ENCODE data around the gene SUSD1.

Gene SUSD1

DNA sequence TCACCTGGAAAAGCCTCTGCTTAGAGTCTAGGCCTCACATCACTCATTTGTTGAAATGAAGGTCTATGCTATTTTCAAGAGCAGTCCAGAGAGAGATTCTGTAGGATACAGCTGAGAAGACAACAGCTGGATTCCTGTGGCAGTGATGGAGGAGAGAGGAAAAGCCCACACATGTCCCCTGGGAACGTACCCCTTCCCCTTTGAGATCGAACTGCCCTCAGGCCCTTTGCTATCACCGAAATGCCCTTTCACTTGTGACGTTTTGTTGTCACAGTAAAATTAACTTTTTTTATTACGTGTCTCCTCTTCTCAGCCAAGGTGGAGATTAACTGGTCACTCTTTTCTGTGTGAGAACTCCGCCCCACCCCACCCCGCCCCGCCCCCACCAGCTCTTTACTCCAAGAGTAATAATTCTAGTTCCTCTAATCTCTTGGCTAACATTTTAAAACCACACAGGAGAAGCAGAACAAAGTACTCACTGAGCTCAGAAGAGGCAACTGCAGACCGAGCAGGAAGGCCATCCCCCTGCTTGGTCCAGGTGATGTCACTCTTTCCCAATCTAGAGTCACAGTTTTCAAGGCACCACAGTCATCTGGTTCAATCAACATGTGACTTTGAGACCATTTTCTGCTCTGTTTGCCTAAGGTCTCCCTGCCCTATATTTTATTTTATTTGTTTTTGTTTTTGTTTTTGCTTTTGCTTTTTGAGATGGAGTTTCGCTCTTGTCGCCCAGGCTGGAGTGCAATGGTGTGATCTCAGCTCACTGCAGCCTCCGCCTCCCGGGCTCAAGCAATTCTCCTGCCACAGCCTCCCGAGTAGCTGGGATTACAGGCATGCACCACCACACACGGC is 105.6 kb downstream of the SUSD1 start:
- no peak for DNase-seq (ENCODE audit: low read depth in 2 of 2)

DNA sequence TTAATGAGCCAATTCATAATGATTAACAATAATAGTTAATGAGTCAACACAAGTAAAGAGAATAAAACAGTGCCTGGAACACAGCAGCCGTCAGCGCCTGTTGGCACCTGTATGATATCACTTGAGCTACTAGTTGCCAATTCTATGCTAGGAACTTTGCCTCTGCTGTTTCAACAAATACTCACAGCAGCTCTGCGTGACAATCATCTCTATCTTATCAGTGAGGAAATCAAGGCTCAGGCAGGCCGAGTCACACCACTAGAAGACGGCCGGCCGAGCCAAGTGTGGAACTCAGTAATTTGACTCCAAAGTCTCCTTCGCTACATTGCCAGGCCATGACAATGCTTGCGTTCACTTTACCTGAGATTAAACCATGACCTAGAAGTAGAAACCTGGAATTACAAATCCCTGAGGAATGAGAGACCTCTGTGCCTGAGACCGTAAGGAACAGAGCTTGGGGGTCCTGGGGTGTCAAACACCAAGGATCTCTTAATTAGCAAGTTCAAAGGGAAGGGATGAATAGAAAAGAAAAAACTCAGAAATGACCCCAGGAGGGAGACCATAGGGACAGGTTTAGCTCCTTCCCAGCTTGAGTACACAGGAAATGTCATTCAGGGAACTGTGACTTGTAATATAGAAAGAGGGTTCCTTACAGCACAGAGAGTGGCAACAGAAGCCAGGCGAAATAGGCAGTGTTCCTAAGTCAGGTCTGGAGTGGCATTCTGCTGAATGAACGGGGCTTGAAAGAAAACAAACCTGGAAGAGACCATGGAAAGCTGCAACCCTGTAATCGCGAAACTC is 109.1 kb downstream of the SUSD1 start:
- no peak for DNase-seq (ENCODE audit: low read depth in 2 of 2)

DNA sequence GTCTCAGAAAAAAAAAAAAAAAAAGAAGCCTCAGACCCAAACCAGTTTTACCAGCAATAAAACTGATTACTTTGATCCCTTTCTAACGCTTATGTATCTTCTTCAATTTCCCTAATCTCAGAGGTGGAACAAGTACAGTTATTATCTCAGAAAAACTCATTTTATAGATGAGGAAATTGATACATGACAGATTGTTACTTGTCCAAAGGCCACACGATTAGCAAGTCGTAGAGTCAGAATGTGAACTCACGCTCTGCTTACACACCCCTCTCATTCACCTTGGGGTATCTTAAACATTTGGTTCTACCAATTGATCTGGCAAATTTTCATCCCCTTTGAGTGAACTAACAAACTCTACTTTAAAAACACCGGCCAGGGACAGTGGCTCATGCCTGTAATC is 110.2 kb downstream of the SUSD1 start:
- DNase-seq (ENCODE audit: low read depth in 2 of 2): no peak

DNA sequence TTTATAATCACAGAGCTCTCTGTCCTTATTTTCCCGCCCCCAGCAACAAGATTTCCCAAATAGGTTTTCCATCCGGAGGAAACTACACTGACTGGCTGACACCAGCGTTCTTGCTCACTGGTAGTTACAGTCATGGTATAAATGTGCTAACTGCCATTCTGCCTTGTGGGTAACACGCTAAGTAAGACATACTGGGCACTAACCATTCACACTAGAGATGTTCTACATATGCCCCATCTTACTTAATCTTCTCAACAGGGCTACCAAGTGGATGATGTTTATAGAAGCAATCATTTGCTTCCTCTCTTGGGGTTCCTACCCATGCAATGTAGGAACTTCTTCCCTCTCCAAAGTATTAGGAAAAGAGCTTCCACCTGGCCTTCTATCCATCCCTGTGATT is 111.5 kb downstream of the SUSD1 start:
- DNase-seq (ENCODE audit: low read depth in 2 of 2): no peak

DNA sequence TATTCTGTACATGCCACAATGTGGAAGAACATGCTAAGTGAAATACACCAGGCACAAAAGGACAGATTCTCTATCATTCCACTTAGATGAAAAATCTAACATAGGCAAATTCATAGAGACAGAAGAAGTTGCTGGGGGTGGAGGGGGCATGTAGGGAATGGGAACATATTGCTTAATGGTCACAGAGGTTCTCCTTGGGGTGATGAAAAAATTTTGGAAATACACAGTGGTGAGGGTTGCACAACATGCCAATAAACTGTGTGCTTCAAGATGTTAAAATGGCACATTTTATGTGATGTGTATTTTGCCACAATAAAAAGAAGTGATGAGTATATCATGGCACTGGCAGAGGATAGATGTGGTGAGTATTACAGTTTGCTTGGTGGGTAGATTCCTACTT is 111.9 kb downstream of the SUSD1 start:
- DNase-seq (ENCODE audit: low read depth in 2 of 2): no peak

DNA sequence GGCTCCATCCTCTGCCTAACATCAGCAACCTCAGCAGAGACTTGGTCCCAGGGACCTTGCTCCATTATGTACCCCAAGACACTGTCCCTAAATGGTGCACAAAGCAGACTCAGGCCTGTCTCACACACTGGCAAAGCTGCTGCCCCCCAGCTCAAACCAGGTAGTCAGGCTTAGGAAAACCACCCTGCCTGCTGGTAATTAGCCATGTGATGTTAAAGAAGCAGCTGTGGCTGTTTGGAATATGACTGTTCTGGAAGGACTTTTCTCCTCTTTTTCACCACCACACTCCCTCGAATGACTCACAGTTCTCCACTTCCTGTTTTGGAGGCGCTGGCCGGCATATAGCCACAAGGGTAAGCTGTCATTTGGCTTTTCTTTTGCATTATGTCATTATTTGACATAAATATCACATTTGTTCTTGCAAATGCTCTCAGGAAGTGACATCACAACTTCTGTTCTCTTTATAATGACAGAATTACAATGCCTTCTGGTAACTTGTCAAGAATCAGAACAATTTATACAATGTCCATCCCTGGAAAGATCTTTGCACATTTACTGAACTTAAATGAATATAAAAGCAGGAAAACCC is 113.9 kb downstream of the SUSD1 start:
- no peak for DNase-seq (ENCODE audit: low read depth in 2 of 2)

DNA sequence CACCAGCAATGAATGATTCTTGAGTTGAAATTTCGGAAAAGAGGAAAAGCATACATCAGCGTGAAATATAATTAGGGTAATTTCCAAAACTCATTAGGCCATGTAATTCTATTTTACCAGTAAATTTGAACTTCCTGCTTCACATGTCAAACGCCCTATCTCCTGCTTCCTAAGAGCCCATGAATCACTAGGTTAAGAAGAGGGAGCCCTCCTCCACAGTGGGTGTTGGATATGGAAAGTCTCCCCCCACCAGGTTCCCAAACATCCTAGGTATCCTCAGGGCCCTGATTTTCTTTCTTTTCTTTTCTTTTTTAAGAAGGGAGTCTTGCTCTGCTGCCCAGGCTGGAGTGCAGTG is 115.2 kb downstream of the SUSD1 start:
- DNase-seq (ENCODE audit: low read depth in 2 of 2): no peak

DNA sequence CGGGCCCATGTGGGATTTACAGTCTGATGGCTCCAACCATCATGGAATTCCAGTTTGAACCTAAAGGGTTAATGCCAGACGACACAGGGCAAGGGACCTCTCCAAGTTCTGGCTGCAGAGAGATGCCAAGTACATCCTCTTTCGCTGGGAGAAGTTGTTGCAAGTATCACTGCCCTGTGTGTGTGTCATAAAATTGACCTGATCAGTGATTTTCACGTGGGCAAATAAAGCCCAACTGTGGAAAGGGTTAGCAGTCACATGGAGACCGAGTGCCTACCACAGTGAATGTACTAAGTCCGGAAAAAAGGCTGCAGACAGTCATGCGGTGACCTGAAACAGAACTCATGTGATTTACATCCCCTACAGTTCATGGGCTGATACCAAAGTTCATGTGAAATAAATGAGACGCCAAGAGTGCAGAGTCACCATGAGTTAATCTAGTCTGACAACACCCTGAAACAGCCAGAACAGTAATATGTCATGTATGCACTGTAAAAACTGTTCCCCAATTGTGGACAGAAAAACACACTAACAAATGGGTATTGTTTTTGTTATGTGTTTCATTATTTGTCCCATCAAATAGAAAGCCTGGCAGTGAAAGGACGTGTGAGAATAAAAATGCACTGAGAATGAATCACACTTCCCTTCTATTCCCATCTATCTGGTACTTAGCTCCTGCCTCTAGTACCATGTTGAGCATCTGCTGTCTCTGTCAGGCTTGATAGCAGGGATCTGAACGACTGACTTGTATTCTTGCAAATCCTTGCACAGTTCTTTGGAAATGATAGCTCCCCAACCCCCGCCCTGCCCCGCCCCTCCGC is 115.7 kb downstream of the SUSD1 start:
- DNase-seq (ENCODE audit: low read depth in 2 of 2): no peak

DNA sequence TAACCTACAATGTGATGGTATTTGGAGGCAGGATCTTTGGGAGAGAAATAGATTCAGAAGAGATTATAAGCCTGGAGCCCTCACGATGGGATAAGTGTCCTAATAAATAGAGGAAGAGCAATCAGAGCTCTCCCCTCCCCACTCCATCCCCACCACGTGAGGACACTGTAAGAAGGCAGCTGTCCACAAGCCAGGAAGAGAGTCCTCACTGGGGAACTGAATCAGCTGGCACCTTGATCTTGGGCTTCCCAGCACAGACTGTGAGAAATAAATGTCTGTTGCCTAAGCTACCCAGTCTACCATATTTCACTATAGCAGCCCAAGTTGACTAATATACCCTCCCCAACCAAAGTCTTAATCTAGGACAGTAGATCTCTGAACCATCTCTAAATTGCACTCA is 118.1 kb downstream of the SUSD1 start:
- DNase-seq (ENCODE audit: low read depth in 2 of 2): no peak

DNA sequence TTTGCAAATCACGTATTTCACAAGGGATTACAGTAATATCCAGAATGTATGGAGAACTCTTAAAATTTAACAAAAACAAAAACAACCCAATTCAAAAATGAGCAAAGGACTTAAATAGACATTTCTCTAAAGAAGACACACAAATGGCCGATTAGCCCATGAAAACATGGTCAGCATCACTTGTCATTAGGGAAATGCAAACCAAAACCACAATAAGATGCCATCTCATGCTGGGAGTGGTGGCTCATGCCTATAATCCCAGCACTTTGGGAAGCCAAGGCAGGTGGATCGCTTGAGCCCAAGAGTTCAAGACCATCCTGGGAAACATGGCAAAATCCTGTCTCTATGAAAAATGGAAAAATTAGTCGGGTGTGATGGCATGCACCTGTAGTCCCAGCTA is 120.2 kb downstream of the SUSD1 start:
- DNase-seq (ENCODE audit: low read depth in 2 of 2): no peak

DNA sequence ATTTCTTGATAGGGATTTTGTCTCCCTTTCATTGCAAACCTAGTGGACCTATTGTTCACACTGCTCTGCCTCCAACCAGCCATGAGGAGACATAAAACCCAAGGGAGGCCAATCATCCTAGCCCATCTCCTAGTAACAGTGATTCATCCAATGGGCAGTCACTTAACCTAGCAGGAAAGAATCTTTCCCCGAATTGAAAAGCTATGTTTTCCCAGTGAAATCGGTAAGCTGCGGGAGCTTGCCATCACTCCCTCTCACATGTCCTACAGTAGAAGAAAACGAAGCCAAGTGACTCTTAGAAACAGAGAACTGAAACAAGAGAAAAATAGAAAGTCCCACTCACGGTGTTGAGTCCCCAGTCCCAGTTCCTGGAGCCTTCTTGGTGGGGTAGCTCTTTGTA is 123.3 kb downstream of the SUSD1 start:
- no peak for DNase-seq (ENCODE audit: low read depth in 2 of 2)

DNA sequence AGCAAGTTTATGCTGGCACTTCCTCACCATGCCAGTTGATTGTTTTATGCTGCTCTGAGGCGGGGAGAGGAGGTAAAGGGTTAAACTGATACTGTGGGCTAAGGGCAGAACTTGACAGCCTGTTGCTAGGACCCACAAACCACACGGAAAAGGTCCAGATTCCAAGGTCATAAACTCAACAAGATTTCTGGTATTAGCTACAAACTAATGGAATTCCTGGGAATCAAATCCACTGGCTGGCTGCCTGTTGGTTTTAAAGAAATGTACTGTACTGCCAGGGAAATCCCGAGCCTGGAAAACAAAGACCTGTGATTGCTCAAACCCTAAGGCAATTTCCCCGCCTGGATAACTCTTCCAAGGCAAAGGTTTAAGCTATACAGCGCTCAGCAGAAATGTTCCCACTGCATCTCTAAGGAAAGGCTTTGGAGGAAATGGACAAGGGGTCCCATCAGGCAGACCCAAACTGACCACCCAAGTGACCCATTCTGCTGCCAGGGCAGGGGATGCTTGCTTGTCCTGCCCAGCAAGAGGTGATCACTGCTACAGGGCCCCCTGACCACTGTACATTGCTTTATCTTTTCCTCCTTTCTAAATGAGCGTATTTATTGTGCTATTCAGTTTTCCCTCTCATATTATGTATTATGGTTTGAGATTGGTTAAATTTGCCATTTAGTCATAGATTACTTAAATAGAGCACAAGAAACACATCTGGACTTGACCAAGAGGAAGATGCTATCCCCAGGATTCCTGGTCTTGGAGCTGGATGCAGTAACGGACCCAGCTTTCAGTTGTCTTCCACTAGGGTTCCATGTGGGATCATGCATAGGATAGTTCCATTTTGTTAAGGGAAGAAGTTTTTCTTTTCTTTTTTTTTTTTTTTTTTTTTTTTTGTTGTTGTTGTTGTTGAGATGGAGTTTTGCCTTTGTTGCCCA is 124.3 kb downstream of the SUSD1 start:
- no peak for DNase-seq (ENCODE audit: low read depth in 2 of 2)

DNA sequence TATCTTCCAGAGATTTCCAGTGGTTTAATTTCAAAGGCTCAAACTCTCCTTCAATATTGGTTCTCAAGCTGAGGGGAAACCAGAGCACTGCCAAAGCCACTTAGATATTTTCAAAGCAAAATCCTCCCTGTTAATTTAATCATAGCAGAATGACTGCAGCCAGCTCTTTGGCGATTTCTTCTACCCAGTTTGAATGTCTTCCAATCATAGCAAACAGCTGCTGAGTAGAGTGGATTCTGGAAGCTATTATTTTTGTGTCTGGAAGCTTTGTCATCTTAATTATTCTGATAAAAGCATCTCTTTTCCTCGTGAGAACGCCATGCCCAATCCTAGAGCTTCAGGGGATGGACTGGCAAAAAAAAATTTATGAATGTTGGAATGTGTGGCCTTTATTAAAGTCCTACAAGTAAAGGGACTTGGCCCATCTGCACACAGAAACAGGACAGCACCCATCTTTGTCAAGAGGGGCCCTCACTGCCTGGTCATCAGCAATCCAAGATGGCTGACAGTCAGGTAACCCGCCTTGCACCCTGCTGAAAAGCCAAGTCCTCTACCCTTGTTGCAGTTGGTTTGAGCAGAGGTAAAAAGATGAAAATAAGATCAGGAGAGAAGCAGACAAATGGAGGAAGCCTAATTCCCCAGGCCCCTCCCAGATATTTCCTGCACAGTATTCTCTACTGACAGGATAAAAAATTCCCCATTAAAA is 125.1 kb downstream of the SUSD1 start:
- DNase-seq (ENCODE audit: low read depth in 2 of 2): no peak

DNA sequence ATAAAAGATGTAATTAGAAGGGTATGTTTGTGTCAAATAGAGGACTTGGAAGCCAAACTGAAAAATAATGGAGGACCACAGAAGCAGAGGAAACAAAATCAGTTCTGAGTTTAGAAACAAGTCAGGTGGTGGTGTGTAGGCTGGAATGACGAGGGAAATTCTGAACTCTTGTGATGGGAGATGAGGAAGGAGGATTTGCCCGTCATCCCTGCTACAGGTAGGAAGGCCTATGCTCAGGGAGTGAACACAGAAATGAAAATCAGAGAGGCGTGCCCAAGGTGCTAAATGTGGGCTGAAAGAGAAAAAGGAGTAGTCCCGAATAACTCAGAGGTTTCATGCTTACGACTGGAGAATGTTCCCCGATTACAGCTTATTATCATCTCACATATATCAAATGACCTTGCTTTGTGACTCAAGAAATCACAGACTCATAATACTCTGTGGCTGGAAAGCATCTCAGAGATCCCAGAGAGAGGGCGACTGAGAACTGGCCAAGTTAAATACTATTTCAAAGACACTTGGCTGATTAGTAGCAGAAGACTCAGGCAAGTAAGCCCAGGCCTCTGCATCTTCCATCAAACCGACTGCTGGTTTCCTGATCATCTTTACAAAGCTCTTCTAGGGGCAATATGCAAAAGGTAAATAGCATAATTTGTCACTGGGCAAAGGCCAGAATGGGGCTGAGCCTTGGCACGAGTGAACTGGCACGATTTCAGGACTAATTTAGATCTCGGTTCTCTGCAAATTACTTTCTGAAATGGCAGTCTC is 126.0 kb downstream of the SUSD1 start:
- no peak for DNase-seq (ENCODE audit: low read depth in 2 of 2)

DNA sequence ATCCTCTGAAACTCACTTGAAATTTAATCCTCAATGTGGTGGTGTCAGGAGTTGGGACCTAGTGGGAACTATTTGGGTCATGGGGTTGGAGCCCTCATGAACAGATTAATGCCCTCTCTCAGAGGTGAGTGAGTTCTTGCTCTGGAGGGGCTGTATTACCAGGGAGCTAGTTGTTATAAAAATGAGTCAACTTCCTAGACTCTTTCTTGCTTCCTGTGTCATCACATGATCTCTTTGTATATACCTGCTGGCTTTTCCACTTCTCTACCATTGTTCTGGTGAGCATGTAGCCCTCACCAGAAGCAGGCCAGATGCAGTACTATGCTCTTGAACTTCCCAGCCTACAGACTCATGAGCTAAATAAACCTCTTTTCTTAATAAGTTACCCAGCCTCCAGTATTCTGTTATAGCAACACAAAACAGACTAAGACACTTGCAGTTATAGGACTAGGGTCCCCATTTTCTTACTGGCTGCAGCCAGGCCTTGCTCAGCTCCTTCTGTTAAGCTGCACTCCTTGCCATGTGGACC is 127.5 kb downstream of the SUSD1 start:
- DNase-seq (ENCODE audit: low read depth in 2 of 2): no peak

DNA sequence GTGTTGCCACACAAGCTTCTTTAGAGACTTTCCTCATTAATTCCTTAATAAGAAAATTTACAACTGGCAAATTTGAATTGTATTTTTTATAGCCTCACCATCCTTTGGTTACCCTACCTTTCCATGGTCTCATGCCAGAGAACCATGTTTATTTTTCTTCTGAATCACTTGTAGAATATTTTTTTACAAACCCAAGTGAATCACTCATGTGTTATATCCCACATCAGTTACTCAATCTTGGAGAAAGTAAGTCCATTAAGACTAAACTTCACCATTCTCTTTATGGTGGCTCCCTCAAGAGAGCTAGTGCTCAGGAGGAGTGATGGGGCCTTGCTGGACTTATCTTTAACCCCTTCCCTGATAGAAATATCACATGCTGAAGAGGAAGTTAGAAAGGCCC is 128.9 kb downstream of the SUSD1 start:
- DNase-seq (ENCODE audit: low read depth in 2 of 2): no peak

DNA sequence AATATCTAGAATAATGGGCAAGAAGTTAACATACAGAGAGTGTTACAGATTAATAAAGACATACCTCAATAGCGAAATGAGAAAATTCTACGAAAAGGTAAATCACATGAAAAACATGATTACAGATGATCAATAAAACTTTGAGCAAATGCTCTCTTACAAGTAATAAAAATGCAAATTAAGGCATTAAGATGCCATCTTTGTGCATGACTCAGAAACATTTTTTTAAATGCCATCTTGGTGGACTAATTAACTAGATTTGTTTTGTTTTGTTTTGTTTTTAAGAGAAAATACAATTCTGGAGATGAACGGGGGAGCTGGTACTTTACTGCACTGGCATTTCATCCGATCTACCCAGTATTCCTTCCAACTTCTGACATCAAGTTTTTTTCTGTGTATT is 130.2 kb downstream of the SUSD1 start:
- DNase-seq (ENCODE audit: low read depth in 2 of 2): no peak

DNA sequence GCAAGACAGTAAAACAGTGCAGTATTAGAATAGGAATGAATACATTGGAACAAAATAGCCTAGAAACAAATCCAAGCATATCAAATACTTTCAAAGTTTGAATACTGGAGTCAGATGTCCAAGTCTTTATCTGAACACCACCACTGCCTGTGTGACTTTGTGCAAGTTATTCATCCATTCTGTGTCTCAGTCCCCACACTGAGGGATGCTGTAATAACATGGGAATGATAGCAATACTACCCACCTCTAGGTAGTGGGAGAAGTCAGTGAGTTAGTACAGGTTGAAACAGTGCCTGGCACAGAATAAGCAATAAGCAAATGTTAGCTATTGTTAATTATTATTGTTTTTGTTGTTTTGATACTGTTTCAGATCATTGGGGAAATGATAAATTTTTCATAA is 130.9 kb downstream of the SUSD1 start:
- no peak for DNase-seq (ENCODE audit: low read depth in 2 of 2)

DNA sequence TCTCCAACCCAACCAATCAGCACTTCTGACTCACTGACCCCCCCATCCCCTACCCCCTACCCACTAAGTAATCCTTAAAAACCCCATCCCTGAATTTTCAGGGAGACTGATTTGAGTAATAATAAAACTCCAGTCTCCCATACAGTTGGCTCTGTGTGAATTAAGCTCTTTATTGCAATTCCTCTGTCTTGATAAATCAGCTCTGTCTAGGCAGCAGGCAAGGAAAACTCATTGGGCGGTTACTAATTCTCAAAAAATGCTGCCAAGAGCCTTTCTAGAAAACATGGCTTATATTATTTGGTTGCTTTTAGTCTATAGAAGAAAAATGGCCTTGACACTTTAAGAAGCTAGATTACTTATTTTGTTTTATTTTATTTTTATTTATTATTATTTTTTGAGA is 131.7 kb downstream of the SUSD1 start:
- DNase-seq (ENCODE audit: low read depth in 2 of 2): no peak

All from stimulated activated CD4-positive, alpha-beta T cell treated with anti-CD3 and anti-CD28 coated beads, Interleukin-1b, Interleukin-23, amount 100 ng/mL, for 1 hour (primary cell).